ENCODE measurements around the gene SLC16A5.
"Not testable (repeated sequence)": the region's sequence is repeated elsewhere in the genome, so short reads cannot be mapped to it uniquely, and the experiment has no call there.

SLC16A5 gene

GRCh38 chr17:75064460-75064859 is 23.3 kb upstream of the SLC16A5 start:
- no peak for DNase-seq

- no peak for DNase-seq
These were observed 22.7 kb upstream of the SLC16A5 start for GRCh38 chr17:75064867-75065561.

GRCh38 chr17:75065562-75066151 is 22.1 kb upstream of the SLC16A5 start:
- no peak for DNase-seq

- DNase-seq, result peak; percentile 24
These were observed 19.9 kb upstream of the SLC16A5 start for GRCh38 chr17:75067856-75068255.

GRCh38 chr17:75068750-75069149 is 19.0 kb upstream of the SLC16A5 start:
- DNase-seq, result no peak

GRCh38 chr17:75069783-75070182 is 18.0 kb upstream of the SLC16A5 start:
- peak; percentile 31 for DNase-seq

GRCh38 chr17:75071478-75072271 is 16.1 kb upstream of the SLC16A5 start:
- DNase-seq, result not testable (repeated sequence)

- DNase-seq, result not testable (repeated sequence)
These were observed 14.8 kb upstream of the SLC16A5 start for GRCh38 chr17:75072909-75073308.

- no peak for DNase-seq
These were observed 14.1 kb upstream of the SLC16A5 start for GRCh38 chr17:75073618-75074047.

GRCh38 chr17:75074532-75074931 is 13.2 kb upstream of the SLC16A5 start:
- no peak for DNase-seq

GRCh38 chr17:75075597-75076336 is 12.0 kb upstream of the SLC16A5 start:
- DNase-seq, result no peak

GRCh38 chr17:75077072-75077495 is 10.7 kb upstream of the SLC16A5 start:
- DNase-seq, result no peak

- DNase-seq, result peak; percentile 50
These were observed 10.1 kb upstream of the SLC16A5 start for GRCh38 chr17:75077496-75078283.

- DNase-seq, result no peak
These were observed 9.3 kb upstream of the SLC16A5 start for GRCh38 chr17:75078284-75079022.

GRCh38 chr17:75079023-75079373 is 8.8 kb upstream of the SLC16A5 start:
- no peak for DNase-seq

- no peak for DNase-seq
These were observed 5.9 kb upstream of the SLC16A5 start for GRCh38 chr17:75081611-75082540.

GRCh38 chr17:75082683-75083082 is 5.1 kb upstream of the SLC16A5 start:
- DNase-seq, result no peak

GRCh38 chr17:75084039-75084660 is 3.6 kb upstream of the SLC16A5 start:
- no peak for DNase-seq

- DNase-seq, result no peak
These were observed 1.1 kb upstream of the SLC16A5 start for GRCh38 chr17:75086496-75087181.
